HG03060 (cell line): Measurements from ENCODE around the gene RNF180.
"Not testable (repeated sequence)": the region's sequence is repeated elsewhere in the genome, so short reads cannot be mapped to it uniquely, and the experiment has no call there.

Experiments used
- ATAC-seq: cut with Tn5 transposase; IDR thresholded peaks from one replicate; pipeline ENCODE4 v1.9.1; 2021; ENCODE audit warnings: low read depth, moderate number of reproducible peaks; ENCODE audit not compliant: unreplicated experiment

RNF180 gene

DNA sequence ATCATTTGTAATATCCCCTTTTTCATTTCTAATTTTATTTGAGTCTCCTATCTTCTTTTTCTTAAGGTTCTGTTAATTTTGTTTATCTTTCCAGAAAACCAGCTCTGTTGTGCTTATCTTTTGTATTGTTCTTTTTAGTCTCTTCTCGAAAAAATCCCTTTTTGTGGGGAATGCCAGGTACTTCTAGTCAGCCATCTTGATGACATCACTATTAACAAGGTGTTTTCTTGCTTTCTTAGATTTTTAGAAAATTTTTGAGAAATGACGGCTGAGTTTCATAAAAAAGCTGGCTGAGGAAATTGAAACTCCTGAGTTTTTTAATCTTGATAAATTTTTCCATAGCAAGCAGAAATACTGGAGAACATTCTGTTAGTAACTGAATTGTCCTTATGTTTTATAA lies 10.7 kb downstream of the RNF180 start:
- no peak for ATAC-seq

DNA sequence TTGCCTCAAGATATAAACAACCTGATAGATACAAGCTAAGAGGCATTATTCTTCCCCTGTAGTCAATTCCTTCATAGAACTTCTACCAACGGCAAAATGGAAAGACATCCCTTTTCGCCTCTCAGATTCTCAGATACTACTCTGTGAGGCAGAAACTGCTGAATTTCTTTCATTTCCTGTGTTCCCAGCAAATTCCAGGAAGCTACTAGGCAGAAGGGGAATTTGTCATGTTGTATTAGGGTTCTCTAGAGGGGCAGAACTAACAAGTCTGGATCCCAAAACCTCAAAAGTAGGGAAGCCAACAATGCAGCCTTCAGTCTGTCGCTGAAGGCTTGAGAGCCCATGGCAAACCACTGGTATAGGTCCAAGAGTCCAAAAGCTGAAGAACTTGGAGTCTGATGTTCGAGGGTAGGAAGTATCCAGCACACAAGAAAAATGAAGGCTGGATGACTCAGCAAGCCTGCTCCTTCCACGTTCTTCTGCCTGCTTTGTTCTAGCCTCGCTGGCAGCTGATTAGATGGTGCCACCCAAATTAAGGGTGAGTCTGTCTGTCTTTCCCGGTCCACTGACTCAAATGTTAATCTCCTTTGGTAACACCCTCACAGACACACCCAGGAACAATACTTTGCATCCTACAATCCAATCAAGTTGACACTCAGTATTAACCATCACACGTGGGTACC lies 15.2 kb downstream of the RNF180 start:
- no peak for ATAC-seq

DNA sequence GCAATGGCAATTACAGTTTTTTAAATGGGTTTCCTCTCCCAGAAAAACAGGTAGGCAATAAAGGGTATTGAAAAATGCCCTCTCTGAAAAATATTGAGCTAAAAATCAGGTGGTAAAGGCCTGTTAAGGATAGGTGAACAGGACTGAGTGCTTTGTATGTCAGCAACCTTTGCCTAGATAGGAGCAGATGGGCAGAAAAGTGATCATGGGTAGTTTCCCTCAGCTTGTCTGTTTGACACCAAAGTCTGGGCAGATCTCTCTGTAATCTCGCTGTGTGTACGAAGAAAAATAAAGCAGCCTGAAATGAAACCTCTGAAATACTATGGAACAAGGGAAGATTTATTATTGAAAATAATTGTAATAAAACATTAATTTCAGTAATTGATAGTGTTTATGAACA lies 15.8 kb downstream of the RNF180 start:
- no peak for ATAC-seq

DNA sequence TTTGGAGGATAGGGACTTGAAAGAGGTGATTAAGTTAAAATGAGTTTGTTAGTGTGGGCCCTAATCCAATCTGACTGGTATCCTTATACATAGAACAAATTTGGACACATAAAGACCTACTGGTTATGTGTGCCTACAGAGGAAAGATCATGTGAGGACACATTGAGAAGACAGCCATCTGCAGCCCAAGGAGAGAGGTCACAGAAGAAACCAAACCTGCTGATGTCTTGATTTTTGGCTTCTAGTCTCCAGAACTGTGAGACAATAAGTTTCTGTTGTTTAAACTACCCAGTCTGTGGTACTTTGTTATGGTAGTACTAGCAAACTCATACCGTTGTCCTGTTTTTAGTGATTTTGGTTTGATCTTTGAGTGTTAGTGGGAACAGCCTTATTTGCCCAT lies 18.3 kb downstream of the RNF180 start:
- no peak for ATAC-seq

DNA sequence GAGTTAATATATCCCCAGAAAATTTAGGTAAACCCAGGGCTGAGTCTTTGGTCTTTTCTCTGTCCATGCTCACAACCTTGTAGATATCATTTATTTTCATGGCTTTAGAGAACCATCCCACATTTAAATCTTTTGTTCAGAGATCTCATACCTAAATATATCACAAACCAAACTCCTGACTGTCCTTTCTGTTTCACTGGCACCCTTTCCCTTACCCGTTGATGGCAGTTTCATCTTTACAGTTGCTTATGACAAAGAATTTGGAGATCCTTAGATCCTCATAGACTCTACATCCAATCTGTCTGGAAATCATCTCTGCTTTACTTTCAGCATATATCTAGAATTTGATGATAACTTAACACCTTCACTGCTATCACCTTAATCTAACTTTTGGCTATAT lies 19.2 kb downstream of the RNF180 start:
- ATAC-seq: no peak

DNA sequence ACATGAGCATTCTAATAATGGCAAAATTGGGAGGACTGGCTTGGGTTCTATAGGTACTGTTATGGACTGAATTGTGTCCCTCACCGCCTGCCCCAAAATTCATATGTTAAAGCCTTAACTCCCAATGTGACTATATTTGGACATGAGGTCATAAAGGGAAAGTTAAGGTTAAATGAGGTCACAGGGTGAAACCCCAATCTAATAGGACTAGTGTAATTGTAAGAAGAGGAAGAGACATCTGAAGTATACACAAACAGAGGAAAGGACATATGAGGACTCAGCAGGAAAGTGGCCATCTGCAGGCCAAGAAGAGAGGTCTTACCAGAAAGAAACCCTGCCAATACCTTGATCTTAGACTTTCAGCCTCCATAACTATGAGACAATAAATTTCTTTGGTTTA lies 23.1 kb downstream of the RNF180 start:
- ATAC-seq: no peak

DNA sequence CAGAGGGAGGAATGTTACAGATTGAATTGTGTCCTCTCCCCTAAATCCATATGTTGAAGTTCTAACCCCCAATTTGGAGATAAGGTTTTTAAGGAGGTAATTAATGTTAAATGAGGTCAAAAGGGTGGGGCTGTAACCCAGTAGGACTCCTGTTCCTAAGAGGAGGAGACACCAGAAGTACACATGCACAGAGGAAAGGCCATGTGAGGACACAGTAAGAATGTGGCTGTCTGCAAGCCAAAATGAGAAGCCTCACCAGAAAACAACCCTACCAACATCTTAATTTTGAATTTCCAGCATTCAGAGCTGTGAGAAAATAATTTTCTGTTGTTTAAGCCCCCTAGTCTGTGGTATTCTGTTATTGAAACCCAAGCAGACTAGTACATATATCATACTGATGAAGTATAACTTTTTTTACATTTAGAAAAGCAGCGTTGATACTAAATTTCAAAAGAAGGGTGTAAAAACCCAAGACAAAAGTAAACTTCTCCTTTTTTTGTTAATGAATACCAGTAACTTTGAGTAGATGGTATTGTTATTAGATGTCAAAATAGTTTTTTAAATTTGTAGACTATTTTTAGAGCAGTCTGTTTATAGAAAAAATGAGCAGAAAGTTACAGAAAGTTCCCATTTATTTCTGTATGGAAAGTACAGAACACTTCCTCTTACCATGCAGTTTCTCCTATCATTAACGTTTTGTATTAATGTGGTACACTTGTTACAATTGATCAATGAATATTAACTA lies 25.1 kb downstream of the RNF180 start:
- no peak for ATAC-seq

DNA sequence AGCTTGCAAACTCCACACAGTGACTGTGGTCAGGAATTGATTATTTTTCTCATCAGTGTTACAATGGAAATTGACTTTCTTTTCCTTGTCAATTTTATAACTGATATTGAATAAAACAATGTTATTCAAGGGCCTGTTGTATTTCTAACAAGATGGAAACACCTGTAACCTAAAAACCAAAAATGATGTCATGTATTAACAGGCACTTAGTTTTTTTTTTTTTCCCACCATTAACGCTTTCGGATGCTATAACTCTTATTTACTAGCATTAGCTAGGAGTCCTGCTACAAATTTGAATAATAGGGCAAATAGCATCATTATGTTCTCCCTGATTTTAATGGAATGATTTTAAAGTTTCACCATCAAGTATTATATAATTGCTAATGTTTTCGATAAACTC lies 30.3 kb downstream of the RNF180 start:
- ATAC-seq: no peak

DNA sequence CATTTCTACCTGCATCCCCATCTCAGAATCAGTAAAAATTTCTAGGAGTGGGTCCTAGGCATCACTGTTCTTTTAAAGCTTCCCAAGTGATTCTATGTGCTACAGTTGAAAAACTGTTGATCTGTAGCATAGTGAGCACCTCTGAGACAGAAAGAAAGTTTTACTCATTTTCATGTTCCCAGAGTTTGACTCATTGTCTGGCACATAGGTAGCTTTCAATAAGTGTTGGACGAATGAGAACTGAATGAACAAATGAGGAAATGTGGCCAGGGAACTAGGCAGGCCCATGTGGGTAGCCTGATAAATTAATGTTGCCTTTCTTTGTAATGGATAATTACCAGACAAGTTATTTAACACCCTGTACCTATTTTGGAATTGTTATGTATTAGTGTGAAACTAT lies 33.8 kb downstream of the RNF180 start:
- no peak for ATAC-seq

DNA sequence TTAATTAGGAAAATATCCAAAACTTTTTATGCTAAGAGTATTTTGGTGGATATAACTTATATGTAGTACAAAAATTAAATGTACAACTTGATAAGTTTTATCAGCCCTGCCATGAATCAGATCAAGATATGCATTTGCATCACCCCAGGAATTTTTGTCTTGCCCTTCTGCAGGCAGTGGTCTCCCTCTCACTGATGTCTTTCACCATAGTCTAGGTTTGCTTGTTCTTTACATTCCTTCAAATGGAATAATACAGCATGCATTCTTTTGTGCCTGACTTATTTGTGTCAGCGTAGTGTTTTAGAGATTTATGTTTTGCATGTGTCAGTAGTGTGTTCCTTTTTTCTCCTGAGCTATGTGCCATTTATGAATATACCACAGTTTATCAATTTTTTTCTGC lies 36.4 kb downstream of the RNF180 start:
- no peak for ATAC-seq

DNA sequence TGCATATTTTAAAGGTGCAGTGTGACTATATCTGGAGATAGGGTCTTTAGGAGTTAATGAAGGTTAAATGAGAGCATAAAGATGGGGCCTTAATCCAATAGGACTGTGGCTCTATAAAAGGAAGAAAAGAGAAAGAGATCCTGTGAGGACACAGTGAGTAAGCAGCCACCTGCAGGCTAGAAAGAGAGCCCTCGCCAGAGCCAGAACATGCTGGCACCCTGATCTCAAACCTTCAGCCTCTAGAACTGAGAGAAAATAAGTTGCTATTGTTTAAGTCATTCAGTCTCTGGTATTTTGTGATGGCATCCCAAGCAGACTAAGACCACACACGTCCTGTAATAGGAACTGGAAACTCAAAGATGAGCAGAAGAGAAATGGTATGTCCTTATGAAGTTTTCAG lies 41.0 kb downstream of the RNF180 start:
- ATAC-seq: no peak

DNA sequence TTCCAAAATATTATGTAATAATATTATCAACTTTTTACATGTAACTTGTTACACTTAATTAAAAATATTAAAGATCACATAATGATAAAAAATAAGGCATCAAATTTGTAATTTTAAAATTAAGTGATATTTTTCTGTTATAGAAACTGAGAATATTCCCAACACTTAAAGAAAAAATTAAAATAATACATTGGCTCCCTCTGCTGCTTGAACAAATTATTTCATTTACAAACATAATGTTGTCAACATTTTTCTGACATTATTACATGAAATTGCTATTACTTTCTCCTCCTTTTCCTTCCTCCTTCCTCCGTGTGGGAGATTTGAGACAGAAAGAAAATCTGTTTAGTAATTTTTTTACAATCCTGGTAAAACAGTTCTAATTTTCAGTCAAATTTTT lies 42.3 kb downstream of the RNF180 start:
- no peak for ATAC-seq

DNA sequence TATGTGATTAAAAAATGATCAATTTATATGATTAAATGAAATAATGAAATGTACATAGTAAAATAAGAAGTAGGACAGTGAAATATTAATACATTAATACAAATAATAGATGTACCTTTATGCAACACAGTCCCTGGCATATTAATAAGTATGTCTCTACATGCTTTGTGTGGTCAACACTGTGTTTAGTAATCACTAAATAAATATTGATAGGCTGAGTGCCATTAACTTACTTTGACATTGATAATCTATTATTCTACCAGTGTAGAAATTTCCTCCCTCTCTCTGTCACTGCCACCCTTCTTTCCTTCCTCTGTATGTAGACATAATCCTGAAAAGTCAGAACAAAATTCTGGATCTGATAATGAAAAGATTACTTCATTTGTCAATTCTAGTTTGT lies 43.7 kb downstream of the RNF180 start:
- no peak for ATAC-seq

DNA sequence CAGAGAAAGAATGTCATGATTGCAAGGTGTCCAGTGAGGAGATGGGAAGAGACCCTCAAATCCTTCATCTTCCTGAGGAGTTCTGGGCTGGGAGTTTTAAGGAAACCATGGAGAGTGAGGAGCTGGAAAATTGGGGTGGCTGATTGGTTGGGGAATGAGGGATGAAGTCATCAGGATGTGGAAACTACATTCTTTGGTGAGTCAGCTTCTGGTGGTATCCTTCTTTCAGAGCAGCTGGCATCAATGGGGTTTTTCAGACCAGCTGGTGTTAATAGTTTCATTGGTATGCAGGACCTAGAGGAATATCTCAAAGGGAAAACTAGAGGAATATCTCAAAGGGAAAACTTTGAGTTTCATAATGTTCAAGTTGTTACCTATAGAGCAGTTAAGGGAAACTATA lies 45.2 kb downstream of the RNF180 start:
- ATAC-seq: no peak

DNA sequence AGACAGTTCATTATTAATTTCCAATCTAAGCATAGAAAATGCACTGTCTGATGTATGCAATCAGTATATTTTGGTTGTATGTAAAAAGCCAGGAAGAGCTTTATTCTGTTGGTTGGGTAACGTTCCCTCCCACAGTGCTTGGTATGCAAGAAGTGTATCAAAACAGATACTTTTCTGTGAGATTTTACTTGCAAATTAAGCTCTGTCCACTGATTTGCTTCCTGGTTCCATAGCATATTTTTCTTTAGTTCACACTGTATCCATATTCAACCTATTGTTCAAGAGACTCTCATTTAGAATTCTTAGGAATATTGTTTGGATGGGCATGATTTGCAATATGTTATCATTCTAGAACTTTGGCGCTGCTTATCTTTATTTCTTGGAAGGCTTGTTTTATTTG lies 47.4 kb downstream of the RNF180 start:
- ATAC-seq: no peak

DNA sequence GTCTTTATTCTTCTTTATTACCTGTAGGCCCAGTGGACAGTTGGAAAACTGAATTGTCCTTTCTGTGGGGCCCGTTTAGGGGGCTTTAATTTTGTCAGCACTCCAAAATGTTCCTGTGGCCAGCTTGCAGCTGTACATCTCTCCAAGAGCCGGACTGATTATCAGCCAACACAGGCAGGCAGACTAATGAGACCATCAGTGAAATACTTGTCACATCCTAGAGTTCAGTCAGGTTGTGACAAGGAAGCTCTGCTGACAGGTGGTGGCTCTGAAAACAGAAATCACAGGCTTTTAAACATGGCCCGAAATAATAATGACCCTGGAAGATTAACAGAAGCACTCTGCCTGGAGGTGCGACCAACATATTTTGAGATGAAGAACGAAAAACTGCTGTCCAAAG lies 47.9 kb downstream of the RNF180 start:
- no peak for ATAC-seq

DNA sequence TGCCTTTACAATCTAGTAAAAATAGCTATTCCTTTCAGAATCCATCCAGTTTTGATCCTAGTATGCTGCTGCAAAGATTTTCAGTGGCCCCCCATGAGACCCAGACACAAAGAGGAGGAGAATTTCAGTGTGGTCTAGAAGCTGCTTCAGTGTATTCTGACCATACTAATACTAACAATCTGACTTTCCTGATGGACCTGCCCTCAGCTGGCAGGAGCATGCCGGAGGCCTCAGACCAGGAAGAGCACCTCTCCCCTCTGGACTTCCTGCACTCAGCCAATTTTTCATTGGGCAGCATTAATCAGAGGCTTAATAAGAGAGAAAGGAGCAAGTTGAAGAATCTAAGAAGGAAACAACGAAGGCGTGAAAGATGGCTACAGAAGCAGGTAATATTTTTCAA lies 48.5 kb downstream of the RNF180 start:
- no peak for ATAC-seq

DNA sequence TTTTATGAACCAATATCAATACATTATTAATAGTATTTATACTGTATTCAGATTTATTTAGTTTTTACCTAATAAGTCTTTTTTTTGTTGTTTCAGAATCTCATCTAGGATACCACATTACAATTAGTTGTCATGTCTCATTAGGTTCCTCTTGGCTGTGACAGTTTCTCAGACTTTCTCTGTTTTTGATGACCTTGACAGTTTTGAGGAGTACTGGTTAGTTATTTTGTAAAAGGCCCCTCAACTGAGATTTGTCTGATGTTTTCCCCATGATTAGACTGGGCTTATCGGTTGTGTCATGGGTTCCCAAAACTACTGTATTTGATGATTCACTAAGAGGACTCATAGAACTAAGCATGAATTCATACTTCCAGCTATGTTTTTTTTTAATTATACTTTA lies 56.3 kb downstream of the RNF180 start:
- ATAC-seq: no peak

DNA sequence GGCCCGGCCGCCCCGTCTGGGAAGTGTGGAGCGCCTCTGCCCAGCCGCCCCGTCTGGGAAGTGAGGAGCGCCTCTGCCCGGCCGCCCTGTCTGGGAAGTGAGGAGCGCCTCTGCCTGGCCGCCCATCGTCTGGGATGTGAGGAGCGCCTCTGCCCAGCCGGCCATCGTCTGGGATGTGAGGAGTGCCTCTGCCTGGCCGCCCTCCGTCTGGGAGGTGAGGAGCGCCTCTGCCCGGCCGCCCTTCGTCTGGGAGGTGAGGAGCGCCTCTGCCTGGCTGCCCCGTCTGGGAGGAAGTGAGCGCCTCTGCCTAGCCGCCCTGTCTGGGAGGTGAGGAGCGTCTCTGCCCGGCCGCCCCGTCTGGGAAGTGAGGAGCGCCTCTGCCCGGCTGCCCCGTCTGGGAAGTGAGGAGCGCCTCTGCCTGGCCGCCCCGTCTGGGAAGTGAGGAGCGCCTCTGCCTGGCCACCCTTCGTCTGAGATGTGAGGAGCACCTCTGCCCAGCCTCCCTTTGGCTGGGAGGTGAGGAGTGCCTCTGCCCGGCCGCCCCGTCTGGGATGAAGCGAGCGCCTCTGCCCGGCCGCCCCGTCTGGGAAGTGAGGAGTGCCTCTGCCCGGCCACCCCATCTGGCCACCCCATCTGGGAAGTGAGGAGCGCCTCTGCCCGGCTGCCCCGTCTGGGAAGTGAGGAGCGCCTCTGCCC lies 59.8 kb downstream of the RNF180 start:
- ATAC-seq: not testable (repeated sequence)

DNA sequence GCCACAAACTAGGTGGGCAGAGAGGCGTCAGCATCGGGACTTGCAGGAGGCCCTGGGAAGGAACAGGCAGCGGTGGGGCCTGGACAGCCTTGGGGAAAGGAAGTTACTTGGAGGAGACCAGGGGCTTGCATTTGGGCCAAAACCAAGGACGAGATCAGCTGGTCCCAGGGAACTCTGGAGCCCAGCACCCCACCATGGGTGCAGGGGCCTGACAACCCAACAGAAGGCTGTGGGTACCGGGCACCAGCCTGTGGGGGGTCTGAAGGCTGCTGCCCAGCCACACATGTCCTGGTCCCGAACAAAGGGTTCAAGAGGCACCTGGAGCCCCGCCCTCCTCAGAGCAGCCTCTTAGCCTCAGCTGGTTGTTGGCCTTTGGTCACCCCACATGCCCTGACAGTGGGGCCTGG lies 61.5 kb downstream of the RNF180 start:
- not testable (repeated sequence) for ATAC-seq

DNA sequence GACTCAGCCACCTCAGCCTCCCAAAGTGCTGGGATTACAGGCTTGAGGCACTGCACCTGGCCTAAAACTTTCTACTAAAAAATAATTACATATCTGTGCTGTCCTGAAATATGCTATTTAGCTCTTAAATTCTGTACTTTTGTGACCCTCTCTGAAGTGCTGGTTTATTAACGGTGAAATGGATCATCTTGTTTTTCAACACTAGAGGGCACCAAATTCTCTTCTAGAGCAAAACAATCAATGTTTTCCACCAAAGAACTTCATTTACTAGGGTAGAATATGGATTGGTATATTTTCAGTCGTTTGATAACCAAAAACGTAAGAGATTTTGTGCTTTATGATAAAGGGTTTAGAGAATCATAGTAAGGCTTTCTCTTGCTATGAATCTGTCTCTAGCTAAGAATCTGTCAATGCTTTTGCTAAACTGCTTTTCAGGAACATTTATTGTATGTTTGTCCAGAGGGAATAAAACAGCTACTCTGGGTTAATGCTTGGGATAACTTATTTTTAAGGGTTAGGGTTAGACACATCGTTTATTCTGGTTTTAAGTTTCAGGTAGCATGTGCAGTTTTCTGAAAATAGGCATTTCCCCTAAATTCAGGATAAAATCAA lies 63.6 kb downstream of the RNF180 start:
- ATAC-seq: no peak
